ENCODE results near the gene SEPTIN8.

GRCh38 chr5:132766806-132767055 lies 10.3 kb downstream of the SEPTIN8 start:
- TF ChIP-seq CTCF (IDR thresholded peaks at IDR 0.05; ENCODE audit: low read depth, low read length) (no peak), EZH2phosphoT487 (IDR thresholded peaks at IDR 0.05; ENCODE audit: low read depth) (no peak)
